HepG2 (cell line): ENCODE results near the gene SERTAD2. TPM values are rescaled to one million over a fixed set of nuclear protein-coding genes. Genes with fewer than 3 reads are reported as not detected.
A peak's percentile ranks its signal among the peaks of the same experiment; 100 is the strongest.

Source experiments
- ATAC-seq: fragments of 200-7000 bp; cut with Tn5 transposase; 3 replicates; pipeline ENCODE4 v1.9.1; 2020; ENCODE audit warnings: mild to moderate bottlenecking, moderate library complexity
- BruUV-seq: library from RNA; stranded (reverse); fragments of 400-500 nt; replicated peaks from 2 replicates; lab custom pipeline; 2021; lab: Mats Ljungman, UMichigan
- CTCF ChIA-PET: fragments of 300-600 bp; formaldehyde crosslinking; extraction: SDS; loops from one replicate; lab custom pipeline; 2021; ENCODE audit warnings: low total read pairs, inconsistent platforms, low intra/inter-chr PET ratio; lab: Yijun Ruan, JAX
- POLR2A ChIA-PET: fragments of 350-600 bp; sonication (Branson Sonifier 250); formaldehyde crosslinking; loops from one replicate; lab custom pipeline; 2020; ENCODE audit warnings: antibody characterized with exemption, inconsistent platforms; lab: Yijun Ruan, JAX
- DNase-seq: peaks from one replicate; pipeline ENCODE4 v3.0.0-alpha.2; 2015; ENCODE audit warnings: low spot score
- FAIRE-seq: peaks from 3 replicates; lab custom pipeline; 2011; peaks lifted over from hg19 to GRCh38; lab: Jason Lieb, UNC
- H2AFZ ChIP-seq: one replicate; pipeline ENCODE4 v1.6.1; 2011; ENCODE audit warnings: low read length, inconsistent platforms
- H3K27ac ChIP-seq: fragments of 300-600 bp; 3 replicates; pipeline ENCODE4 v1.8.0; 2011; ENCODE audit warnings: mixed run types, mild to moderate bottlenecking, mixed read lengths, low read length, inconsistent platforms; ENCODE audit not compliant: insufficient read depth; ENCODE audit errors: extremely low read length
- H3K27me3 ChIP-seq, 2 experiments: fragments of 200-600 bp in 1 of 2; 2 replicates in 1 of 2; 3 replicates in 1 of 2; pipeline versions ENCODE4 v1.6.0 to v1.8.0; 2011; ENCODE audit warnings: low read length in 2 of 2, mild to moderate bottlenecking in 2 of 2, moderate library complexity in 2 of 2, inconsistent platforms in 1 of 2; ENCODE audit not compliant: insufficient read depth in 2 of 2, control insufficient read depth in 1 of 2
- H3K36me3 ChIP-seq, 2 experiments: fragments of 200-600 bp in 1 of 2; replicated peaks in 1 of 2; 2 replicates in 1 of 2; 3 replicates in 1 of 2; pipeline versions ENCODE4 v1.5.1 to v1.8.0; 2011; ENCODE audit warnings: low read length in 2 of 2, inconsistent platforms in 1 of 2; ENCODE audit not compliant: insufficient read depth in 2 of 2, control insufficient read depth in 1 of 2
- H3K4me1 ChIP-seq: 2 replicates; pipeline ENCODE4 v1.5.1; 2012; ENCODE audit warnings: low read length, inconsistent platforms; ENCODE audit not compliant: insufficient read depth
- H3K4me2 ChIP-seq: 2 replicates; pipeline ENCODE4 v1.6.0; 2011; ENCODE audit warnings: low read depth, low read length, inconsistent platforms
- H3K4me3 ChIP-seq, 3 experiments: fragments of 200-600 bp in 1 of 3; sonication (generic), shearing (Covaris generic) in 1 of 3; replicated peaks in 1 of 3; 2 replicates each; pipeline ENCODE4 v1.5.1; 2011 to 2016; ENCODE audit warnings: low read length in 3 of 3, inconsistent platforms in 2 of 3, low read depth in 2 of 3, mild to moderate bottlenecking in 2 of 3, control low read depth in 1 of 3, mixed read lengths in 1 of 3; ENCODE audit not compliant: insufficient read depth in 1 of 3
- H3K79me2 ChIP-seq: one replicate; pipeline ENCODE4 v1.6.1; 2011; ENCODE audit warnings: low read length, inconsistent platforms; ENCODE audit not compliant: insufficient read depth
- H3K9ac ChIP-seq: 2 replicates; pipeline ENCODE4 v1.6.0; 2011; ENCODE audit warnings: mild to moderate bottlenecking, low read depth, low read length, inconsistent platforms; ENCODE audit not compliant: insufficient read depth
- H3K9me3 ChIP-seq: 2 replicates; pipeline ENCODE4 v1.5.1; 2012; ENCODE audit warnings: mild to moderate bottlenecking, low read length
- H4K20me1 ChIP-seq: 2 replicates; pipeline ENCODE4 v1.6.0; 2011; ENCODE audit warnings: inconsistent platforms, mild to moderate bottlenecking, low read length, moderate library complexity; ENCODE audit not compliant: insufficient read depth
- HMGXB4 ChIP-seq, 2 experiments: sonication (generic) in 1 of 2; formaldehyde crosslinking in 1 of 2; IDR thresholded peaks; 2 replicates each; pipeline versions ENCODE4 v1.4.0 to v1.6.1; 2018 to 2020; ENCODE audit warnings: missing genetic modification reagents in 2 of 2, borderline replicate concordance in 1 of 2, low read depth in 1 of 2, mild to moderate bottlenecking in 1 of 2, missing biosample characterization in 1 of 2
- MAFK ChIP-seq, 2 experiments: IDR thresholded peaks in 1 of 2; conservative IDR thresholded peaks in 1 of 2; 2 replicates each; pipeline ENCODE4 v1.6.1; 2011; ENCODE audit warnings: improper control_type of control experiment in 2 of 2, low read length in 2 of 2
- MIXL1 ChIP-seq: IDR thresholded peaks from 2 replicates; pipeline ENCODE4 v1.6.1; 2016
- ZBTB33 ChIP-seq: sonication (generic); formaldehyde crosslinking; IDR thresholded peaks from 2 replicates; pipeline ENCODE4 v1.4.0; 2020; ENCODE audit warnings: missing genetic modification reagents
- WGBS: methylation state at CpG from one replicate; pipeline ENCODE4 v1.1.6; 2017; ENCODE audit warnings: low lambda C conversion rate; 5-methylcytosine and 5-hydroxymethylcytosine counted together
- in situ Hi-C: cut with HindIII; loops from 2 replicates; pipeline ENCODE4 v1.10.0; 2017; ENCODE audit warnings: low pct_unique_long_range_greater_than_20kb; ENCODE audit not compliant: extremely low pct_ligation_motif_present
- intact Hi-C: fragments of 100-400 bp; cut with micrococcal nuclease; formaldehyde crosslinking; loops from one replicate; pipeline ENCODE4 v1.10.0; 2022; ENCODE audit not compliant: unreplicated experiment
- polyA plus RNA-seq, 8 experiments: library from polyadenylated mRNA; depleted of rRNA in 3 of 8; stranded (reverse) in 7 of 8; unstranded in 1 of 8; fragments of >200 nt; fragmentation: Illumina TruSeq in 4 of 8; extraction: Trizol in 4 of 8; gene quantifications; 2 replicates each; pipeline versions ENCODE4 v1.2.1 to v1.2.3, GENCODE V29; 2011 to 2016; ENCODE audit warnings: low read depth in 4 of 8, missing spikeins in 1 of 8, mixed read lengths in 1 of 8; ENCODE audit not compliant: insufficient read depth in 1 of 8
- total RNA-seq, 5 experiments: library from RNA; depleted of rRNA; stranded (reverse); fragments of >200 nt; fragmentation: Illumina TruSeq; extraction: Trizol; gene quantifications; 2 replicates each; pipeline ENCODE4 v1.2.3, GENCODE V29; 2016; ENCODE audit warnings: low read depth in 1 of 5

Gene SERTAD2
- total and polyA plus RNA-seq, 2 of the 13 experiments (the other 11 are each of a cell fraction or from before 2014, with no cell fraction given): 6.7 to 22.6 TPM

- TF ChIP-seq HMGXB4 (CRISPR knock-in tag; IDR thresholded peaks at IDR 0.05; ENCODE audit: borderline replicate concordance in 1 of 2, low read depth in 1 of 2) (0 out of 4 replicates have a peak, but pooled peaks of 1 of the 2 experiments have one; percentile 21), MIXL1 (CRISPR knock-in tag) (peak; percentile 76; the same call in 1 of the 2 replicates)
Observed at GRCh38 chr2:64586883-64587481, 66.7 kb downstream of the SERTAD2 start (continued).

- FAIRE-seq (no peak), DNase-seq (no peak), ATAC-seq (no peak)
- Histone ChIP-seq H3K9me3 (no peaks in the 10 kb centered on the region), H2AFZ (no peak overlapping the region), H3K9ac (no peak overlapping the region), H3K27ac (no peak overlapping the region), H3K36me3 (peaks cover 17 to 45% of the 10 kb centered on the region in 2 experiments), H3K4me3 (no peak overlapping the region), H3K4me1 (no peaks in the 10 kb centered on the region), H3K4me2 (no peak overlapping the region), H3K27me3 (no peaks in the 10 kb centered on the region), H4K20me1 (no peaks in the 10 kb centered on the region), H3K79me2 (no peaks in the 10 kb centered on the region)
- ChIA-PET CTCF (interaction anchor here (1.6 to 3.9 kb wide), 2 partner anchors 279 to 287 kb away, joined by 11 to 20 read pairs; no protein-coding TSS in a partner anchor), POLR2A (no interaction called here)
- in situ Hi-C loops: no loop called here
- intact Hi-C loops: loop anchor here (1.0 to 2.0 kb wide), 2 partner anchors 59 to 279 kb away; no protein-coding TSS in a partner anchor
- no TSS peak for BruUV-seq
- TF ChIP-seq MAFK (conservative IDR thresholded peaks at IDR 0.05 in 1 of 2, IDR thresholded peaks at IDR 0.05 in 1 of 2; ENCODE audit: low read length in 2 of 2): peak in 1 of 2 experiments; percentile 21; a peak in 1 of 4 replicates
- no peak for TF ChIP-seq ZBTB33 (CRISPR knock-in tag)
- WGBS: 98% methylated on average over 4 of the region's 4 CpGs
Observed at GRCh38 chr2:64586054-64586453, 67.7 kb downstream of the SERTAD2 start.
